Calu3 (cell line): ENCODE results near the gene HOXB5. TPM values are rescaled to one million over a fixed set of nuclear protein-coding genes. Genes with fewer than 3 reads are reported as not detected.

Source experiments
- BruUV-seq: library from RNA; stranded (reverse); fragments of 400-500 nt; replicated peaks from 2 replicates; lab custom pipeline; 2021; lab: Mats Ljungman, UMichigan
- CTCF ChIA-PET: fragments of 300-600 bp; sonication (Branson Sonifier 250); formaldehyde crosslinking; loops from one replicate; lab custom pipeline; 2022; ENCODE audit warnings: antibody characterized with exemption; lab: Charles Lee
- DNase-seq: peaks from one replicate; pipeline ENCODE4 v3.0.0; 2022
- H3K27ac Mint-ChIP-seq: one replicate; pipeline ENCODE4 v1.8.0; 2022; ENCODE audit warnings: mixed read lengths; ENCODE audit not compliant: unreplicated experiment
- H3K27me3 Mint-ChIP-seq: one replicate; pipeline ENCODE4 v1.8.0; 2022; ENCODE audit warnings: mixed read lengths; ENCODE audit not compliant: unreplicated experiment
- H3K36me3 Mint-ChIP-seq: one replicate; pipeline ENCODE4 v1.8.0; 2022; ENCODE audit warnings: mild to moderate bottlenecking, moderate library complexity, mixed read lengths; ENCODE audit not compliant: insufficient read depth, unreplicated experiment
- H3K4me1 Mint-ChIP-seq: one replicate; pipeline ENCODE4 v1.8.0; 2022; ENCODE audit warnings: mild to moderate bottlenecking, low read depth, mixed read lengths; ENCODE audit not compliant: unreplicated experiment
- H3K4me3 Mint-ChIP-seq: one replicate; pipeline ENCODE4 v1.8.0; 2022; ENCODE audit warnings: mild to moderate bottlenecking, low read depth, moderate library complexity, mixed read lengths; ENCODE audit not compliant: unreplicated experiment
- H3K9me3 Mint-ChIP-seq: one replicate; pipeline ENCODE4 v1.8.0; 2022; ENCODE audit warnings: low read depth, mixed read lengths; ENCODE audit not compliant: unreplicated experiment
- CTCF ChIP-seq: fragments of 200-600 bp; IDR thresholded peaks from one replicate; pipeline ENCODE4 v1.8.0; 2022; ENCODE audit warnings: antibody characterized with exemption; ENCODE audit not compliant: unreplicated experiment
- intact Hi-C: fragments of 100-400 bp; cut with micrococcal nuclease; formaldehyde crosslinking; loops from one replicate; pipeline ENCODE4 v1.10.0; 2022; ENCODE audit not compliant: unreplicated experiment
- total RNA-seq: library from RNA; stranded (reverse); gene quantifications from 2 replicates; pipeline ENCODE4 v1.2.3, GENCODE V29; 2022

Gene HOXB5
- total RNA-seq, 1 experiment from 2014 or later, result 48.5 TPM

GRCh38 chr17:48612854-48613691 is 19.5 kb upstream of the HOXB5 start:
- peak; percentile 44 for TF ChIP-seq CTCF
- intact Hi-C loops, result no loop called here
- CTCF ChIA-PET, result interaction anchor here (0.6 to 1.7 kb wide), 8 partner anchors 8 to 466 kb away, joined by 3 to 6 read pairs (median 3); partner anchors contain the start of genes HOXB6 and HOXB9
- H3K27me3 Mint-ChIP-seq, result peaks cover 35% of the 10 kb centered on the region
- H3K36me3 Mint-ChIP-seq, result peaks cover 99% of the 10 kb centered on the region
- TSS peak; percentile 34 for BruUV-seq
- H3K27ac Mint-ChIP-seq, result peak overlapping the region; percentile 74
- DNase-seq, result no peak
- H3K4me3 Mint-ChIP-seq, result peak overlapping the region; percentile 88
- peaks cover 32% of the 10 kb centered on the region for H3K4me1 Mint-ChIP-seq
- no peaks in the 10 kb centered on the region for H3K9me3 Mint-ChIP-seq

- TF ChIP-seq CTCF, result peak; percentile 13
- Mint-ChIP-seq H3K4me1 (peaks cover 35% of the 10 kb centered on the region), H3K27ac (peak overlapping the region; percentile 74), H3K36me3 (peaks cover 99% of the 10 kb centered on the region), H3K4me3 (peak overlapping the region; percentile 88), H3K27me3 (peaks cover 29% of the 10 kb centered on the region), H3K9me3 (no peaks in the 10 kb centered on the region)
- no TSS peak for BruUV-seq
- intact Hi-C loops, result no loop called here
- DNase-seq, result no peak
- CTCF ChIA-PET, result interaction anchor here (0.6 to 1.3 kb wide), 4 partner anchors 10 to 277 kb away, joined by 3 read pairs; no protein-coding TSS in a partner anchor
Measured at GRCh38 chr17:48612456-48612853, 18.9 kb upstream of the HOXB5 start.

- H3K36me3 Mint-ChIP-seq, result peaks cover 99% of the 10 kb centered on the region
- no peak for TF ChIP-seq CTCF
- BruUV-seq, result no TSS peak
- H3K27me3 Mint-ChIP-seq, result peaks cover 23% of the 10 kb centered on the region
- peak; percentile 80 for DNase-seq
- intact Hi-C loops, result no loop called here
- H3K9me3 Mint-ChIP-seq, result no peaks in the 10 kb centered on the region
- H3K4me1 Mint-ChIP-seq, result peaks cover 32% of the 10 kb centered on the region
- peak overlapping the region; percentile 88 for H3K4me3 Mint-ChIP-seq
- H3K27ac Mint-ChIP-seq, result peak overlapping the region; percentile 74
- CTCF ChIA-PET, result interaction anchor here (1.3 kb wide), 1 partner anchor 276 kb away, joined by 3 read pairs; no protein-coding TSS in a partner anchor
Measured at GRCh38 chr17:48611681-48612455, 18.3 kb upstream of the HOXB5 start.

GRCh38 chr17:48611213-48611612 is 17.6 kb upstream of the HOXB5 start:
- CTCF ChIA-PET, result no interaction called here
- TF ChIP-seq CTCF, result no peak
- no TSS peak for BruUV-seq
- H3K27me3 Mint-ChIP-seq, result peaks cover 16% of the 10 kb centered on the region
- H3K27ac Mint-ChIP-seq, result peak overlapping the region; percentile 74
- no peaks in the 10 kb centered on the region for H3K9me3 Mint-ChIP-seq
- intact Hi-C loops, result no loop called here
- H3K4me3 Mint-ChIP-seq, result peak overlapping the region; percentile 88
- peaks cover 33% of the 10 kb centered on the region for H3K4me1 Mint-ChIP-seq
- peaks cover 99% of the 10 kb centered on the region for H3K36me3 Mint-ChIP-seq
- no peak for DNase-seq
